ENCODE data around the gene SYT17.
A peak's percentile ranks its signal among the peaks of the same experiment; 100 is the strongest.

Gene SYT17

GRCh38 chr16:19210968-19211367 is 42.9 kb downstream of the SYT17 start:
- Histone ChIP-seq H3K23ac (ENCODE audit: low read depth, low read length, poor library complexity) (no peak overlapping the region), H3K79me1 (ENCODE audit: low read depth, low read length) (no peaks in the 10 kb centered on the region), H2AFZ (ENCODE audit: low read length) (no peak overlapping the region), H3K9me3 (replicated peaks in 1 of 2; ENCODE audit: control insufficient read depth in 2 of 2, insufficient read depth in 1 of 2, low read depth in 1 of 2, low read length in 2 of 2) (peaks cover 0 to 10% of the 10 kb centered on the region in 2 donors), H3K4ac (ENCODE audit: low read length) (no peak overlapping the region), H3K14ac (ENCODE audit: low read length) (no peak overlapping the region), H2BK5ac (ENCODE audit: low read length) (no peak overlapping the region), H3K4me2 (ENCODE audit: insufficient read depth, low read length, poor library complexity, severe bottlenecking) (no peak overlapping the region), H3K27me3 (ENCODE audit: control insufficient read depth in 3 of 3, insufficient read depth in 3 of 3, low read depth in 1 of 3, low read length in 3 of 3) (no peaks in the 10 kb centered on the region), H2AK5ac (ENCODE audit: low read depth, low read length) (no peak overlapping the region), H3K18ac (ENCODE audit: low read length) (peak overlapping the region; percentile 15), H3K4me1 (ENCODE audit: control insufficient read depth in 2 of 2, insufficient read depth in 1 of 2, low read depth in 1 of 2, low read length in 2 of 2) (peaks cover 0 to 4% of the 10 kb centered on the region in 2 donors), H3K9ac (ENCODE audit: low read depth, low read length, poor library complexity) (no peak overlapping the region), H3K27ac (replicated peaks; ENCODE audit: low read length) (peak overlapping the region; percentile 45), H4K8ac (ENCODE audit: low read depth, low read length) (no peak overlapping the region), H2BK15ac (ENCODE audit: low read length) (no peak overlapping the region), H4K91ac (ENCODE audit: low read depth, low read length, poor library complexity) (no peak overlapping the region), H2BK120ac (ENCODE audit: low read depth, low read length) (no peak overlapping the region), H3K4me3 (ENCODE audit: low read length in 2 of 2) (no peak overlapping the region), H2BK12ac (ENCODE audit: low read length) (no peak overlapping the region), H3K36me3 (replicated peaks in 1 of 2; ENCODE audit: control insufficient read depth in 2 of 2, insufficient read depth in 2 of 2, low read length in 2 of 2) (peaks cover 0 to 5% of the 10 kb centered on the region in 2 donors)
- no CpG with 5 or more reads among the region's 12 CpGs for WGBS, 2 donors (ENCODE audit: extremely low coverage in 2 of 2, insufficient read length in 2 of 2, insufficient replicate concordance in 1 of 2)
- no peak for DNase-seq (ENCODE audit: low spot score)

GRCh38 chr16:19212059-19212458 is 44.0 kb downstream of the SYT17 start:
- no peak for DNase-seq (ENCODE audit: low spot score)
- Histone ChIP-seq H2AFZ (ENCODE audit: low read length) (no peak overlapping the region), H2BK12ac (ENCODE audit: low read length) (no peak overlapping the region), H3K14ac (ENCODE audit: low read length) (no peak overlapping the region), H4K8ac (ENCODE audit: low read depth, low read length) (no peak overlapping the region), H3K79me1 (ENCODE audit: low read depth, low read length) (no peaks in the 10 kb centered on the region), H3K9ac (ENCODE audit: low read depth, low read length, poor library complexity) (no peak overlapping the region), H2BK5ac (ENCODE audit: low read length) (no peak overlapping the region), H3K4me1 (ENCODE audit: control insufficient read depth in 2 of 2, insufficient read depth in 1 of 2, low read depth in 1 of 2, low read length in 2 of 2) (peaks cover 0 to 4% of the 10 kb centered on the region in 2 donors), H3K27ac (replicated peaks; ENCODE audit: low read length) (no peak overlapping the region), H3K4me3 (ENCODE audit: low read length in 2 of 2) (no peak overlapping the region), H4K91ac (ENCODE audit: low read depth, low read length, poor library complexity) (no peak overlapping the region), H3K4ac (ENCODE audit: low read length) (no peak overlapping the region), H2AK5ac (ENCODE audit: low read depth, low read length) (no peak overlapping the region), H3K9me3 (replicated peaks in 1 of 2; ENCODE audit: control insufficient read depth in 2 of 2, insufficient read depth in 1 of 2, low read depth in 1 of 2, low read length in 2 of 2) (peaks cover 0 to 10% of the 10 kb centered on the region in 2 donors), H3K27me3 (ENCODE audit: control insufficient read depth in 3 of 3, insufficient read depth in 3 of 3, low read depth in 1 of 3, low read length in 3 of 3) (no peaks in the 10 kb centered on the region), H2BK120ac (ENCODE audit: low read depth, low read length) (no peak overlapping the region), H3K36me3 (replicated peaks in 1 of 2; ENCODE audit: control insufficient read depth in 2 of 2, insufficient read depth in 2 of 2, low read length in 2 of 2) (peaks cover 0 to 5% of the 10 kb centered on the region in 2 donors), H2BK15ac (ENCODE audit: low read length) (no peak overlapping the region), H3K23ac (ENCODE audit: low read depth, low read length, poor library complexity) (no peak overlapping the region), H3K18ac (ENCODE audit: low read length) (no peak overlapping the region), H3K4me2 (ENCODE audit: insufficient read depth, low read length, poor library complexity, severe bottlenecking) (no peak overlapping the region)
- no CpG with 5 or more reads among the region's 5 CpGs for WGBS, 2 donors (ENCODE audit: extremely low coverage in 2 of 2, insufficient read length in 2 of 2, insufficient replicate concordance in 1 of 2)

GRCh38 chr16:19213885-19214284 is 45.8 kb downstream of the SYT17 start:
- Histone ChIP-seq H4K91ac (ENCODE audit: low read depth, low read length, poor library complexity) (no peak overlapping the region), H3K23ac (ENCODE audit: low read depth, low read length, poor library complexity) (no peak overlapping the region), H2BK12ac (ENCODE audit: low read length) (no peak overlapping the region), H2AK5ac (ENCODE audit: low read depth, low read length) (no peak overlapping the region), H3K4me3 (ENCODE audit: low read length in 2 of 2) (no peak overlapping the region), H3K27me3 (ENCODE audit: control insufficient read depth in 3 of 3, insufficient read depth in 3 of 3, low read depth in 1 of 3, low read length in 3 of 3) (no peaks in the 10 kb centered on the region), H3K4me2 (ENCODE audit: insufficient read depth, low read length, poor library complexity, severe bottlenecking) (no peak overlapping the region), H3K14ac (ENCODE audit: low read length) (no peak overlapping the region), H3K9ac (ENCODE audit: low read depth, low read length, poor library complexity) (no peak overlapping the region), H3K4me1 (ENCODE audit: control insufficient read depth in 2 of 2, insufficient read depth in 1 of 2, low read depth in 1 of 2, low read length in 2 of 2) (peaks cover 0 to 4% of the 10 kb centered on the region in 2 donors), H2AFZ (ENCODE audit: low read length) (no peak overlapping the region), H3K4ac (ENCODE audit: low read length) (no peak overlapping the region), H4K8ac (ENCODE audit: low read depth, low read length) (no peak overlapping the region), H3K79me1 (ENCODE audit: low read depth, low read length) (no peaks in the 10 kb centered on the region), H2BK15ac (ENCODE audit: low read length) (no peak overlapping the region), H3K9me3 (replicated peaks in 1 of 2; ENCODE audit: control insufficient read depth in 2 of 2, insufficient read depth in 1 of 2, low read depth in 1 of 2, low read length in 2 of 2) (peaks cover 0 to 8% of the 10 kb centered on the region in 2 donors), H2BK5ac (ENCODE audit: low read length) (no peak overlapping the region), H3K36me3 (replicated peaks in 1 of 2; ENCODE audit: control insufficient read depth in 2 of 2, insufficient read depth in 2 of 2, low read length in 2 of 2) (peaks cover 0 to 5% of the 10 kb centered on the region in 2 donors), H2BK120ac (ENCODE audit: low read depth, low read length) (no peak overlapping the region), H3K27ac (replicated peaks; ENCODE audit: low read length) (no peak overlapping the region), H3K18ac (ENCODE audit: low read length) (no peak overlapping the region)
- no peak for DNase-seq (ENCODE audit: low spot score)

GRCh38 chr16:19215705-19216104 is 47.7 kb downstream of the SYT17 start:
- Histone ChIP-seq H2BK15ac (ENCODE audit: low read length) (no peak overlapping the region), H3K4me3 (ENCODE audit: low read length in 2 of 2) (no peak overlapping the region), H3K27me3 (ENCODE audit: control insufficient read depth in 3 of 3, insufficient read depth in 3 of 3, low read depth in 1 of 3, low read length in 3 of 3) (no peaks in the 10 kb centered on the region), H2BK5ac (ENCODE audit: low read length) (no peak overlapping the region), H3K4me1 (ENCODE audit: control insufficient read depth in 2 of 2, insufficient read depth in 1 of 2, low read depth in 1 of 2, low read length in 2 of 2) (peaks cover 0 to 3% of the 10 kb centered on the region in 2 donors), H2AFZ (ENCODE audit: low read length) (no peak overlapping the region), H3K9me3 (replicated peaks in 1 of 2; ENCODE audit: control insufficient read depth in 2 of 2, insufficient read depth in 1 of 2, low read depth in 1 of 2, low read length in 2 of 2) (peaks cover 0 to 8% of the 10 kb centered on the region in 2 donors), H3K36me3 (replicated peaks in 1 of 2; ENCODE audit: control insufficient read depth in 2 of 2, insufficient read depth in 2 of 2, low read length in 2 of 2) (peaks cover 0 to 7% of the 10 kb centered on the region in 2 donors), H3K9ac (ENCODE audit: low read depth, low read length, poor library complexity) (no peak overlapping the region), H3K23ac (ENCODE audit: low read depth, low read length, poor library complexity) (no peak overlapping the region), H3K4me2 (ENCODE audit: insufficient read depth, low read length, poor library complexity, severe bottlenecking) (no peak overlapping the region), H4K91ac (ENCODE audit: low read depth, low read length, poor library complexity) (no peak overlapping the region), H3K14ac (ENCODE audit: low read length) (no peak overlapping the region), H2BK120ac (ENCODE audit: low read depth, low read length) (no peak overlapping the region), H3K27ac (replicated peaks; ENCODE audit: low read length) (no peak overlapping the region), H2BK12ac (ENCODE audit: low read length) (no peak overlapping the region), H3K18ac (ENCODE audit: low read length) (no peak overlapping the region), H2AK5ac (ENCODE audit: low read depth, low read length) (no peak overlapping the region), H3K79me1 (ENCODE audit: low read depth, low read length) (no peaks in the 10 kb centered on the region), H3K4ac (ENCODE audit: low read length) (no peak overlapping the region), H4K8ac (ENCODE audit: low read depth, low read length) (no peak overlapping the region)
- no peak for DNase-seq (ENCODE audit: low spot score)
- WGBS, 2 donors (ENCODE audit: extremely low coverage in 2 of 2, insufficient read length in 2 of 2, insufficient replicate concordance in 1 of 2), result no CpG with 5 or more reads among the region's 5 CpGs
